Glomerular endothelial cell (primary cell): ENCODE measurements around the gene EMC9. TPM values are rescaled to one million over a fixed set of nuclear protein-coding genes. Genes with fewer than 3 reads are reported as not detected.
A peak's percentile ranks its signal among the peaks of the same experiment; 100 is the strongest.

Experiments used
- DNase-seq: peaks from one replicate; pipeline ENCODE4 v3.0.0-alpha.2; 2011; ENCODE audit warnings: low read depth, low spot score; ENCODE audit errors: extremely low read depth
- total RNA-seq: library from RNA; depleted of rRNA; stranded (reverse); fragments of >200 nt; gene quantifications from 2 replicates; pipeline ENCODE4 v1.2.3, GENCODE V29; 2015

EMC9 gene
- total RNA-seq, 1 donor from 2014 or later, result 12.3 TPM

- DNase-seq, result no peak
Observed at GRCh38 chr14:24132061-24132685, 9.2 kb downstream of the EMC9 start.

- no peak for DNase-seq
Observed at GRCh38 chr14:24131549-24131966, 9.8 kb downstream of the EMC9 start.

- no peak for DNase-seq
Observed at GRCh38 chr14:24130717-24131548, 10.5 kb downstream of the EMC9 start.

- no peak for DNase-seq
Observed at GRCh38 chr14:24130380-24130716, 11.0 kb downstream of the EMC9 start, which contains the start of gene FITM1. FITM1 (plus strand) TSS chr14:24130659; CDS start chr14:24131564, 905 bp downstream.

GRCh38 chr14:24129410-24129998 is 11.9 kb downstream of the EMC9 start:
- DNase-seq, result no peak

- no peak for DNase-seq
Observed at GRCh38 chr14:24127673-24128072, 13.7 kb downstream of the EMC9 start.

GRCh38 chr14:24126939-24127338 is 14.5 kb downstream of the EMC9 start:
- no peak for DNase-seq

GRCh38 chr14:24123424-24124417 is 17.7 kb downstream of the EMC9 start:
- no peak for DNase-seq

GRCh38 chr14:24122898-24123297 is 18.5 kb downstream of the EMC9 start:
- DNase-seq, result no peak

- no peak for DNase-seq
Observed at GRCh38 chr14:24122416-24122815, 19.0 kb downstream of the EMC9 start.

GRCh38 chr14:24121210-24121609 is 20.2 kb downstream of the EMC9 start:
- no peak for DNase-seq

GRCh38 chr14:24119691-24120090 is 21.7 kb downstream of the EMC9 start:
- DNase-seq, result no peak

- no peak for DNase-seq
Observed at GRCh38 chr14:24117179-24117578, 24.2 kb downstream of the EMC9 start.

GRCh38 chr14:24116128-24116814 is 25.1 kb downstream of the EMC9 start:
- no peak for DNase-seq

- no peak for DNase-seq
Observed at GRCh38 chr14:24115422-24116127, 25.8 kb downstream of the EMC9 start.

GRCh38 chr14:24114532-24115421 is 26.6 kb downstream of the EMC9 start, which contains the start of the genes DCAF11 and NRL:
DCAF11 (plus strand) TSS chr14:24114777; CDS start chr14:24115595, 818 bp downstream.
NRL (minus strand) TSS chr14:24114949; CDS start chr14:24082848, 32,101 bp downstream.
- DNase-seq, result peak; percentile 96

- peak; percentile 47 for DNase-seq
Observed at GRCh38 chr14:24113801-24114531, 27.4 kb downstream of the EMC9 start.
